RCC 7860 (cell line): ENCODE data around the gene ATP6V1B1.
"Not testable (repeated sequence)": the region's sequence is repeated elsewhere in the genome, so short reads cannot be mapped to it uniquely, and the experiment has no call there.

ENCODE experiments used
- DNase-seq: peaks from one replicate; pipeline ENCODE4 v3.0.0-alpha.2; 2015; ENCODE audit warnings: low spot score
- FAIRE-seq: peaks from 2 replicates; lab custom pipeline; 2012; peaks lifted over from hg19 to GRCh38; lab: Jason Lieb, UNC

The ATP6V1B1 gene

DNA sequence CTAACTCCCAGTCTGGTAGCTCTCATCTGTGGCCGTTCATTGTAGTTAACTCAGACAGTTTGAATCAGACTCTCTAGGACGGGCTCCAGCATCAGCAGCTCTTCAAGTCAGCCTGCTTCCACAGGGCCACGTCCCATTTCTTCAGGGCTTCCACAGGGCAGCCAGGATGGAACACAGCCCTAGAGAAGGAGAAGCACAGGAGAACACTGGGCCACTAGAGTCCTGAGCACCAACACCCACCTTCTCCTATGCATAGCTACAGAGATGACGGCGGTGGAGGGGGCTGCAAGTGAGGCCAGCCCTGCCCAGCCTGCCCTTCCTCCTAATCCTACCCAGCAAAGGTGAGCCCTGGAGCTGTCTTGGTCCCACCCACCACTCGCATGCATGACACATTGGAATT, 69.2 kb downstream of the ATP6V1B1 start:
- no peak for DNase-seq

DNA sequence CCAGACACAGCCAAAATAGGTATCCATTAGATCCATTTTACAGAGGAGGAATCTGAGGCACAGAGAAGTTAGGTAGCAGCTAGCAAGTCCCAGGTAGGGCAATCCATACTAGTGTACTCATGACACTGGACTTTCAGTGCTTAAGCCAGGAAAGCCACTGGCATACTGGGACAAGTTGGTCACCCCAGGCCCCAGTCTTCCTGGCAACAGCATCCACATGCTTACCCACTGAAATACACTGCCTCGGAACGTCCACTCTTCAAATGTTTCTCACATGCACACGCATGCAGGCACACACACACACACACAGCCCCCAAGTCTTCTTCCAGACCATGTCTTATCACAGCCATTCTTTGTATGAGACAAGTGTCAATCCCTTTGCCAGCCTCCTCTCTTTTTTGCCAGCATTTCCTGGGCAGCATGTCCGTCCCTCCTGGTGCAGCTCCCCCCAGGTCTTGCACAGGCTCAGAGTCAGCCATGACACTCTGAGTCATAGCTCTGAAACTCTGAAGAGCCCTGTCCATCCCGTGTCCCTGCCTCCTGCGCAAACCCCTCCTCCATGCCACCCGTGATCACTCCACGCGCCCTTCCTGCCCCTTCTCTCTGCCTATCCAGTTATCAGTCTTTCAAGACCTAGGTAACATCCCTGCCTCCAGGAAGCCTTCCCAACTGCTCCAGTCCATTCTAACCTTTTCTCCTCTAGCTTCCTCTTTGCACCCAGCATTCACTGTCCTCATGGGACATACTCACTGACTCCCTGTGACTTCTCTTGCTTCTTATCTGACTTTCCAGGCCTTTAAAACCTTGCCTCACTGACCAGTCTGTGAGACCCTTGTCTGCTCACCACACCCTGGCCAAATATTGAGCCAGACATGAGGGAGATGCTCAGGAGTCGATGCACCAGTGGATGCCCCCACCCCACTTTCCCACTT, 69.8 kb downstream of the ATP6V1B1 start:
- DNase-seq, result no peak
- FAIRE-seq, result no peak

More for the DNA sequence above, 69.2 kb downstream of the ATP6V1B1 start:
- no peak for FAIRE-seq

- no peak for FAIRE-seq
- no peak for DNase-seq
Measured at GRCh38 chr2:71006323-71006722, 70.6 kb downstream of the ATP6V1B1 start.

- FAIRE-seq, result no peak
- DNase-seq, result no peak
Measured at GRCh38 chr2:71006955-71007799, 71.5 kb downstream of the ATP6V1B1 start.

DNA sequence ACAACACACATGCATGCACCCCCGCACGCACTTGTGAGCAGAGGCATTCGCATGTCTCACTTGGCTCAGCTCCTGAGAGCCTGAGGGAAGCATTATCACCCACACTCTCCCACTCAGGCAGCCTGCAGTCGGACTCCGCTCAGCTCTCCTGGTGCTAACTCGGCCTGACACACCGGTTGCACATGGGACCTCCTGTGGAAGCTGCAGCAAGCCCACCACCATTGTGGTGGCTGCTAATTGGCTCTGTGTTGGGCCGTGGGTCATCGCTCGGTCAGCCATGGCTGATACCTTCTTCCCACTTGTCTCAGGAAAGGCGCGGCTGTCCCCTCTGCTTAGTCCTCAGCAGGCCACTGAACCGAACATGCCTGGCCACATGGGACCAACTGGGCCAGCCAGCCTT, 72.6 kb downstream of the ATP6V1B1 start:
- DNase-seq (no peak), FAIRE-seq (no peak)

DNA sequence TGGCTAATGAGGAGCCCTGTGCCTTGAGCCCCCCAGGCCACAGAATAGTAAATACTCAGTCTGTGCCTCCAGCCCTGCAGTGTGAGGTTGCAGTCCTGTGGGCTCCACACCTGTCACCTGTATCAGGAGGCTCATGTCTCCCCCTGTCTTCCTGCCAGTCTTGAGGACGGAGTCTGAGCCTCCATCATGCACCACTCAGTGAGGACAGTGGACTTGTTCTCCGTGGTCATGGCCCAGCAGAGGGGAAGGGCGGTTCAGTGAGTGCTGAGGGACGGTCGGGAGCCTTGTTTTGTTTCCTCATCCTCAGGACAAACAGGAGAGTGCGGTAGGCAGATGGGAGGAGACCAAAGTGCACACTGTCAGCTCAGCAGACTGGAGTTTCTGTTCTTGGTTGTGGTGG, 76.1 kb downstream of the ATP6V1B1 start:
- FAIRE-seq, DNase-seq: not testable (repeated sequence)
